ENCODE results near the gene PDGFB. TPM values are rescaled to one million over a fixed set of nuclear protein-coding genes. Genes with fewer than 3 reads are reported as not detected.

PDGFB gene
- total RNA-seq, 2 donors from 2014 or later, result 17.5 to 51.2 TPM

- intact Hi-C loops (cut with DNase I), result loop anchor here (2.0 kb wide), 2 partner anchors 65 to 67 kb away; no protein-coding TSS in a partner anchor
- no peak for DNase-seq
- ATAC-seq, result no peak
Observed at GRCh38 chr22:39244136-39244495, 666 bp downstream of the PDGFB start.

DNA sequence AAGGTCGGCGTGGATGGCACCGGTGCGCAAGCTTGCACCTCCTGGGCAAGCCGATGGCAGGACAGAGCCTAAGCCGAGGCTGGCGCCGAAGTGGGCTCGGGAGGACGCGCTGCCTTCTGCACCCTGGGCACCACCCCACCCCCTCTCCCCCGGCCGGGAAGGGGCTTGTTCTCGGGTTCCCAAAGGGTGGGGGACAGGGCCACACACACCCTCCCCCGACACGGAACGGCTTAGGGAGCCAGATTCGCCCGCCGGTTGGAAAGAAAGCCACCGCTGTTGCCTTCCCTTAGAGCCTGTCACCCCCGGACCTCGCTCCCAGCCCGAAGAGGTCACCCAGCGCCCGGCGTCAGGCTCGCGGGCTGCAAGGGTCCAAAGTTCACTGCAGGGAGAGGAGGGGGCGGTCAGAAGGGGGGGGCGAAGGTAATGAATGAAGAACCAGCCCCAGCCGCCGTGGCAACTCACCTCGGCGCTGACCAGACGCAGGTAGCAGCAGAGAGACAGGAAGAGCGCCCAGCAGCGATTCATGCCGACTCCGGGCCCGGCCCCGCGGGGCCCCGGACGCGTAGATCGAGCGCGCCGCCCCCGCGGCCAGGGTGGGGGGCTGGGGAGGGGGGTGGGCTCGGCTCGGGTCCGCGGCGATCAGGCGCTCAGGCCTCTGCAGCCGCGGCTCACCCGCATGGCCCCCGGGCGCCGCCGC, 1.2 kb downstream of the PDGFB start:
- DNase-seq (no peak), ATAC-seq (no peak)
- intact Hi-C loops (cut with DNase I), result loop anchor here (2.0 kb wide), 2 partner anchors 65 to 67 kb away; no protein-coding TSS in a partner anchor

DNA sequence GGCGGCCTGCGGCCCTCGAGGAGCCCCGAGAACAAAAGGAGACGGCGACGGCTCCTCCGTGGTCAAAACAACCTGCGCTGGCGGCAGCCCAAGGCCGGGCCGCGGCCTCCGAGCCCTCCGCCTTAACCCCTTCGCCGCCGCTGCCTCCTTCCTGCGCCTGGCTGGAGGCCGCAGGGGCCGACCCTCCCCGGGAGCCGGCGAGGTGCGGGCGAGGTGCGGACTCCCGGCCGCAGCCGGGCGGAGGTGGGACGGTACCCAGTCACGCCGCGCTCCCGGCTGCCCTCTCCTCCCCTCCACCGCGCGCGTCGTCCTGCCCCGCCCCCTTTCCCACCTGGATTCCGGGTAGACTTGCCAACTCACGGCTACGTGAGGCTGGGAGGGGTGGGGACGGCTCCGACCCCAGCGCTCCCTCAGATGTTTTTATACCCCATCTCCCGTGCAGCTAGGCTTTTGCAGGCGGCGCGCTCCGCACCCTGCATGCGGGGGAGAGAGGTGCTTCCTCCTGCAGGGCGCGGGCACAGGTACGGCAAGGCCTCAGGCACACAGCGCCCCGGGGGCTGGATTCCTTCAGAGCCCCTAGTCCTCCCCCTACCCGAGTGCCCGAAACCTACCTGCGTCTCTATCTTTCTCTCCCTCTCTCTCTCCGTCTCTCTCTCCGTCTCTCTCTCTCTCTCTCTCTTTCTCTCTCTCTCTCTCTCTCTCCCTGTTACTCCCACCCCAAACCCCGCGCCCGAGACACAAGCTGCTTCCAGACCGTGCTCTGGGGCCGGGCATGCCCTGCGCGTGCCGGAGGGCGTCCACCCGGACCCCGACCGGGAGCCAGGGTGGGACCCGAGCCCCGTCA, 2.0 kb downstream of the PDGFB start:
- no peak for ATAC-seq
- intact Hi-C loops (cut with DNase I), result no loop called here

GRCh38 chr22:39241794-39242594, 2.8 kb downstream of the PDGFB start:
- DNase-seq, result no peak
- intact Hi-C loops (cut with DNase I), result no loop called here

More for the DNA sequence above, 2.0 kb downstream of the PDGFB start:
- DNase-seq, result no peak

GRCh38 chr22:39240831-39241793, 3.7 kb downstream of the PDGFB start:
- DNase-seq (peak; percentile 69), ATAC-seq (peak; percentile 4 to 25)
- intact Hi-C loops (cut with DNase I), result no loop called here

More at GRCh38 chr22:39241794-39242594, 2.8 kb downstream of the PDGFB start:
- ATAC-seq, result peak in 1 of 2 donors; percentile 8

GRCh38 chr22:39239561-39240423, 5.0 kb downstream of the PDGFB start:
- peak in 1 of 2 donors; percentile 2 for ATAC-seq
- no peak for DNase-seq
- intact Hi-C loops (cut with DNase I), result loop anchor here in 1 of 2 donors (10.0 kb wide), 1 partner anchor 65 kb away; no protein-coding TSS in a partner anchor

DNA sequence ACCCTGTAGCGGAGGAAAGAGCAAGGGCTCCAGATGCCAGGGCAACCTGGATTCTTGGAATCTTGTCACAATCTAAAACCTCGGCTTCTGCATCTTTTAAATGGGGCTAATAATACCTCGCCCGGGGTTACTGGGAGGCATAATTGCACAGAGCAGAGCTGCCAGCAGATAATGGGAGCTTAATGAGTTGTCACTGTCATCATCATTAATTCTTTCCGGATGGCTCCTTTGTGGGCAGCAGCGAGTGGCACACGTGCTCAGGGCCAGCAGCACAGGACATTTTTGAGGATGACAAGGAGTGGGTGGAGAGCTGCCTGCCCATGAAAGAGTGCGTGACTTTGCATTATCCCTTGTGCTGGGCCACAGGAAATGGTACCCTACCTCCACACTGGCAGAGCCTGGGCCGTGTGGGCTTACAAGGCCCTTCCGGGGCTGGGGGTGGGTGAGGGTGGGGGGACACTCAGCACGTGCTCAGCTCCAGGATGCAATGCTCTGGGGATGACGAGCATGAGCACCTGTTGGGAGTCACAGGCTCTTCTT, 5.7 kb downstream of the PDGFB start:
- intact Hi-C loops (cut with DNase I), result loop anchor here in 1 of 2 donors (10.0 kb wide), 1 partner anchor 64 kb away; no protein-coding TSS in a partner anchor
- ATAC-seq (no peak), DNase-seq (no peak)

DNA sequence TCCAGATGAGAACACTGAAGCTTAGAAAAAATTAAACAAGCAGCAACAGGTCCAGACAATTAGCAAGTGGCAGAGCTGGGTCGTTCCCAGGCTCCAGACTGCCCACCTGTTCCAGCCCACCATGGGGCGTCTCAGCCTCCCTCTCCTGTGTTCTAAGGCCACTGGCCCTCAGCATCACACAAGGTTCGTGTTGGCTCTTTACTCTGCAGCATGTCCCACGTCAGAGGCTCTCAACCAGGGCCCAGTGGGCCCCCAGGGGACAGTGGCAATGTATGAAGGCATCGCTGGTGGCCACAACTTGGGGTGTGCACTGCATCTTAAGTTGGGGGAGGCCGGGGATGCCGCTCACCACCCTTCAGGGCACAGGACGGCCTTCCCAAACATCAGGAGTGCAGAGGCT, 6.2 kb downstream of the PDGFB start:
- DNase-seq (no peak), ATAC-seq (no peak)
- intact Hi-C loops (cut with DNase I), result loop anchor here in 1 of 2 donors (10.0 kb wide), 1 partner anchor 64 kb away; no protein-coding TSS in a partner anchor

- intact Hi-C loops (cut with DNase I), result loop anchor here in 1 of 2 donors (10.0 kb wide), 1 partner anchor 63 kb away; no protein-coding TSS in a partner anchor
- DNase-seq, result no peak
- no peak for ATAC-seq
Observed at GRCh38 chr22:39238101-39238466, 6.7 kb downstream of the PDGFB start.

DNA sequence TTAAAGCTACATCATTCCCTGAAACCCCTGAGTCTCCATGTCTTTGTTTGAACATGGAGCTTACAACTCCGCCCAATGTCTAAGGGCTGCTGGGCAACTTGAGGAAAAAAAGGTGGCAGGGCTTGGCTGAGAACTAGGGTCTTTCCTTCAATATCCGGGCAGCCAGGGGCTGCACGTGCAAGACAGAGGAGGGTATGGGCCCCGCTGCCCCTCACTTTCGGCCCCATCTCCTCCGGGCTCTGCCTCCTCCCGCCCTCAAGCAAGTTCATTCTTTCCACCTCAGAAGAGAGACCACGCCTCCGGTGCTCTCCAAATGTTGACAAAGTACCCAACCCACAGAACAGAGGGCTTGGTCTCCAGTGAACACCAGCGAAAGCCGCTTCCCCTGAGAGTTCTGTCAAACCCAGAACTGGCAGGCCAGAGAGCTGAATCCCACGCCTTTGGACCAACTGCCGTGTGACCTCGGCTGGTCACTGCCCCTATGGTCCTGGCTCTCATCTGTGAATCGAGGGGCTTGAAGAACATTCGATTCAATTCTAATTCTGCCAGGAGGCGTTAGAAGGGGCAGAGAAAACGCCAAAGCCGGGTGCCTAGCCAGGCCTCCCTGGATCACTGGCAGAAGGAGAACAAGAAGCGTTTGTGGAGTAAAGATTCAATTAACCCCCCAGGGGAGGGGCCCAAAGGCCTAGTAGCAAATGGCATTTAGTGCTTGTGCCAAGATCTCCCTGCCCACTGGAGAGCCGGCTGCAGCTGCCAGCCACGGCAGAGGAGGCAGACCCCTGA, 7.3 kb downstream of the PDGFB start:
- no peak for DNase-seq
- intact Hi-C loops (cut with DNase I), result loop anchor here (2.0 to 10.0 kb wide), 2 partner anchors 53 to 63 kb away; no protein-coding TSS in a partner anchor
- no peak for ATAC-seq

- DNase-seq (peak; percentile 77), ATAC-seq (peak; percentile 18 to 50)
- intact Hi-C loops (cut with DNase I), result loop anchor here (2.0 to 10.0 kb wide), 2 partner anchors 52 to 62 kb away; no protein-coding TSS in a partner anchor
Observed at GRCh38 chr22:39236321-39237317, 8.2 kb downstream of the PDGFB start.

- intact Hi-C loops (cut with DNase I), result loop anchor here in 1 of 2 donors (5.0 to 10.0 kb wide), 2 partner anchors 60 to 77 kb away; no protein-coding TSS in a partner anchor
- peak; percentile 23 to 32 for ATAC-seq
- DNase-seq, result peak; percentile 76
Observed at GRCh38 chr22:39234867-39235687, 9.7 kb downstream of the PDGFB start.

DNA sequence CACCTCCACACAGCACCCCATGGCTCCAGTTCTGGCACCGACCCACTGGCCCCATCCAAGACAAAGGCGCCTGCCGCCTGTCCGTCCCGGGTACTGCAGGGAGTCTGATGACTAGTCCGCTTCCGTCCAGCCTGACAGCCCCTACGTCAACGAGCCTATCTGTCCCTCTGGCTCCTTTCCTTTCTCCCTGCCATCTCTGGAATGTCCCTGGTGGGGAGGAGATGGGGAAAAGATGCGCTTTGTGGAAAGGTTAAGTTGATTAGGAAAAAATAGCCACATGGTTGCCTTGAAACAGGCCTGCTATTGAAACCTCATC, 10.4 kb downstream of the PDGFB start:
- ATAC-seq, result peak; percentile 72 to 76
- peak; percentile 89 for DNase-seq
- intact Hi-C loops (cut with DNase I), result loop anchor here in 1 of 2 donors (5.0 to 10.0 kb wide), 2 partner anchors 60 to 78 kb away; no protein-coding TSS in a partner anchor

All from left cardiac atrium (tissue), 4 donors.